PC-3 (cell line): ENCODE results near the gene IFNLR1.

Experiments used
- EZH2 ChIP-seq: fragments of 300-600 bp; sonication (generic); IDR thresholded peaks from one replicate; pipeline ENCODE4 v1.6.1; 2017; ENCODE audit warnings: antibody characterized with exemption, mild to moderate bottlenecking, low read length; ENCODE audit not compliant: unreplicated experiment
- EZH2phosphoT487 ChIP-seq: fragments of 300-600 bp; sonication (generic); IDR thresholded peaks from 2 replicates; pipeline ENCODE4 v1.6.1; 2018; ENCODE audit warnings: mild to moderate bottlenecking, antibody characterized with exemption, low read length, borderline replicate concordance
- TF ChIP-seq, protein P1 (sequence below): fragments of 300-600 bp; sonication (generic); conservative IDR thresholded peaks from 2 replicates; pipeline ENCODE4 v1.5.1; 2017; ENCODE audit warnings: antibody characterized with exemption, low read depth, mild to moderate bottlenecking, low read length

DNA sequence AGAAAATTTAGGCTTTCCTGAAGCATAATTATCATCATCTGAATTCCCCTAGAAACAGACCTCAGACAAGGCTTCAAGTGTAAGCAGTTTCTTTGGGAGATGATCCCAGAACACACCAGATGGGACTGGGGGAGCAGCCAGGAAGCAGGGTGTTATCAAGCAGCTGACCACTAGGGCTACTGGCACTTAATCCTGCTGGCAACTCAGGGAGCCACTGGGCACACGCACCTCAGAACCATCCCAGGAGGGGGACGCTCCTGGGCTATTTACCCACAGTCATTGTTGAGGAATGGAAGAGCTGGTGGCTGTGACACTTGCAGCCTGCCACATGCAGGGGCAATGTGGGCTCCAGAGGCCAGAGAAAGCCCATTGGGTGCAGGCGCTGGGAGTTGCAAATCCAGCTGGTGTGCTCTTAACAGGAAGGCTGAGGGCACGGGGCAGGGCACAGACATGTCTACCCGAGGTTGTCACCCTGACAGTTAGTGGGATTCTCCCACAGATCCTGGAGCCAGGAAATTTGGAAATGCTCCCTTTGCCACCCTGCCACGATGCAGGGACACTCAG is 29.1 kb downstream of the IFNLR1 start:
- TF ChIP-seq, protein P1, sequence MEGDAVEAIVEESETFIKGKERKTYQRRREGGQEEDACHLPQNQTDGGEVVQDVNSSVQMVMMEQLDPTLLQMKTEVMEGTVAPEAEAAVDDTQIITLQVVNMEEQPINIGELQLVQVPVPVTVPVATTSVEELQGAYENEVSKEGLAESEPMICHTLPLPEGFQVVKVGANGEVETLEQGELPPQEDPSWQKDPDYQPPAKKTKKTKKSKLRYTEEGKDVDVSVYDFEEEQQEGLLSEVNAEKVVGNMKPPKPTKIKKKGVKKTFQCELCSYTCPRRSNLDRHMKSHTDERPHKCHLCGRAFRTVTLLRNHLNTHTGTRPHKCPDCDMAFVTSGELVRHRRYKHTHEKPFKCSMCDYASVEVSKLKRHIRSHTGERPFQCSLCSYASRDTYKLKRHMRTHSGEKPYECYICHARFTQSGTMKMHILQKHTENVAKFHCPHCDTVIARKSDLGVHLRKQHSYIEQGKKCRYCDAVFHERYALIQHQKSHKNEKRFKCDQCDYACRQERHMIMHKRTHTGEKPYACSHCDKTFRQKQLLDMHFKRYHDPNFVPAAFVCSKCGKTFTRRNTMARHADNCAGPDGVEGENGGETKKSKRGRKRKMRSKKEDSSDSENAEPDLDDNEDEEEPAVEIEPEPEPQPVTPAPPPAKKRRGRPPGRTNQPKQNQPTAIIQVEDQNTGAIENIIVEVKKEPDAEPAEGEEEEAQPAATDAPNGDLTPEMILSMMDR: peak; percentile 27; the same call in 1 of the 2 replicates
- no peak for TF ChIP-seq EZH2
- TF ChIP-seq EZH2phosphoT487: no peak
